HCT116 (cell line): ENCODE data around the gene TBXAS1. TPM values are rescaled to one million over a fixed set of nuclear protein-coding genes. Genes with fewer than 3 reads are reported as not detected.

ENCODE experiments used
- ATAC-seq: fragments of 200-7000 bp; cut with Tn5 transposase; 2 replicates; pipeline ENCODE4 v1.9.1; 2020; ENCODE audit warnings: mild to moderate bottlenecking, moderate library complexity
- BruUV-seq: library from RNA; stranded (reverse); fragments of 400-500 nt; replicated peaks from 2 replicates; lab custom pipeline; 2021; lab: Mats Ljungman, UMichigan
- CTCF ChIA-PET: fragments of 300-600 bp; sonication (Branson Sonifier 250); formaldehyde crosslinking; loops from one replicate; lab custom pipeline; 2021; ENCODE audit warnings: antibody characterized with exemption; lab: Charles Lee
- POLR2A ChIA-PET: fragments of 300-600, 350-600 bp; sonication (Branson Sonifier 250); formaldehyde crosslinking; loops from one replicate; lab custom pipeline; 2021; ENCODE audit warnings: antibody characterized with exemption; lab: Charles Lee
- RAD21 ChIA-PET, 2 experiments: fragments of 300-600 bp; sonication (Branson Sonifier 250); formaldehyde crosslinking; loops; one replicate each; lab custom pipeline; 2023; ENCODE audit warnings: low total read pairs in 2 of 2; ENCODE audit not compliant: uncharacterized antibody in 2 of 2, unreplicated experiment in 2 of 2, low non-redundant PET in 1 of 2; lab: Charles Lee
- DNase-seq: peaks from one replicate; pipeline ENCODE4 v3.0.0-alpha.2; 2010; ENCODE audit warnings: low read depth, low spot score
- H2AFZ ChIP-seq: fragments of 200-600 bp; shearing (Covaris generic), sonication (generic); 2 replicates; pipeline ENCODE4 v1.6.1; 2017; ENCODE audit warnings: low read depth, mixed run types, mixed read lengths, antibody characterized with exemption, low read length; ENCODE audit not compliant: poor library complexity, severe bottlenecking
- H3K27ac ChIP-seq: 2 replicates; pipeline ENCODE4 v1.5.1; 2012; ENCODE audit warnings: low read depth, low read length
- H3K27me3 ChIP-seq: fragments of 200-600 bp; sonication (generic); 2 replicates; pipeline ENCODE4 v1.6.1; 2016; ENCODE audit warnings: mixed run types, low read length, mixed read lengths; ENCODE audit not compliant: insufficient read depth
- H3K36me3 ChIP-seq, 2 experiments: fragments of 200-500 bp in 1 of 2; fragments of 200-600 bp in 1 of 2; sonication (Bioruptor generic) in 1 of 2; sonication (generic) in 1 of 2; 2 replicates each; pipeline versions ENCODE4 v1.5.1 to v1.6.1; 2014 to 2016; ENCODE audit warnings: low read length in 2 of 2, inconsistent platforms in 1 of 2, mixed read lengths in 1 of 2, mixed run types in 1 of 2; ENCODE audit not compliant: insufficient read depth in 2 of 2, control insufficient read depth in 1 of 2
- H3K4me1 ChIP-seq, 2 experiments: fragments of 200-600 bp in 1 of 2; sonication (generic) in 1 of 2; 2 replicates each; pipeline versions ENCODE4 v1.5.1 to v1.6.1; 2012 to 2017; ENCODE audit warnings: low read length in 2 of 2, inconsistent platforms in 1 of 2, mild to moderate bottlenecking in 1 of 2, mixed read lengths in 1 of 2, mixed run types in 1 of 2, moderate library complexity in 1 of 2; ENCODE audit not compliant: insufficient read depth in 2 of 2, control insufficient read depth in 1 of 2
- H3K4me2 ChIP-seq: fragments of 200-600 bp; sonication (generic); 2 replicates; pipeline ENCODE4 v1.6.1; 2017; ENCODE audit warnings: mixed run types, low read length, mixed read lengths
- H3K4me3 ChIP-seq, 2 experiments: fragments of 200-600 bp in 1 of 2; sonication (generic) in 1 of 2; replicated peaks in 1 of 2; 2 replicates each; pipeline ENCODE4 v1.5.1; 2011 to 2016; ENCODE audit warnings: low read length in 2 of 2, control low read depth in 1 of 2, low read depth in 1 of 2, mild to moderate bottlenecking in 1 of 2, mixed read lengths in 1 of 2, mixed run types in 1 of 2
- H3K79me2 ChIP-seq: fragments of 200-600 bp; sonication (generic); 2 replicates; pipeline ENCODE4 v1.6.1; 2017; ENCODE audit warnings: mild to moderate bottlenecking, mixed run types, low read length, moderate library complexity, mixed read lengths; ENCODE audit not compliant: insufficient read depth
- H3K9ac ChIP-seq: fragments of 200-600 bp; sonication (generic); 2 replicates; pipeline ENCODE4 v1.6.1; 2016; ENCODE audit warnings: low read length, mixed read lengths
- H3K9me2 ChIP-seq: fragments of 200-600 bp; sonication (generic), shearing (Covaris generic); 2 replicates; pipeline ENCODE4 v1.6.1; 2017; ENCODE audit warnings: mixed run types, mild to moderate bottlenecking, moderate library complexity; ENCODE audit not compliant: insufficient read depth
- H3K9me3 ChIP-seq, 2 experiments: fragments of 200-500 bp in 1 of 2; fragments of 200-600 bp in 1 of 2; sonication (Bioruptor generic) in 1 of 2; sonication (generic) in 1 of 2; 2 replicates each; pipeline ENCODE4 v1.6.1; 2014 to 2017; ENCODE audit warnings: low read length in 2 of 2, mixed read lengths in 2 of 2, inconsistent platforms in 1 of 2, low read depth in 1 of 2, mild to moderate bottlenecking in 1 of 2, mixed run types in 1 of 2, moderate library complexity in 1 of 2; ENCODE audit not compliant: control insufficient read depth in 1 of 2, insufficient read depth in 1 of 2
- H4K20me1 ChIP-seq: fragments of 200-600 bp; sonication (generic), shearing (Covaris generic); 2 replicates; pipeline ENCODE4 v1.6.1; 2017; ENCODE audit warnings: mixed run types, mild to moderate bottlenecking, moderate library complexity; ENCODE audit not compliant: insufficient read depth
- CEBPB ChIP-seq: IDR thresholded peaks from 2 replicates; pipeline ENCODE4 v1.6.1; 2012; ENCODE audit warnings: low read depth
- CTCF ChIP-seq, 3 experiments: fragments of 200-600 bp in 1 of 3; sonication (generic) in 1 of 3; IDR thresholded peaks in 2 of 3; conservative IDR thresholded peaks in 1 of 3; 2 replicates each; pipeline ENCODE4 v1.5.1; 2012 to 2017; ENCODE audit warnings: low read depth in 2 of 3, low read length in 2 of 3, antibody characterized with exemption in 1 of 3, borderline replicate concordance in 1 of 3, control low read depth in 1 of 3, mild to moderate bottlenecking in 1 of 3, mixed read lengths in 1 of 3, mixed run types in 1 of 3, moderate library complexity in 1 of 3; ENCODE audit not compliant: insufficient read depth in 1 of 3
- JUND ChIP-seq: IDR thresholded peaks from 2 replicates; pipeline ENCODE4 v1.6.1; 2012
- RAD21 ChIP-seq: IDR thresholded peaks from 2 replicates; pipeline ENCODE4 v1.6.1; 2012; ENCODE audit warnings: low read depth, mild to moderate bottlenecking
- TCF7L2 ChIP-seq: IDR thresholded peaks from 2 replicates; pipeline ENCODE4 v1.7.0; 2011; ENCODE audit warnings: borderline replicate concordance, inconsistent platforms; ENCODE audit not compliant: insufficient read depth, insufficient read length; ENCODE audit errors: extremely low read depth
- ZFX ChIP-seq: fragments of 450-650 bp; IDR thresholded peaks from 2 replicates; pipeline ENCODE4 v1.6.1; 2017
- intact Hi-C: fragments of 100-400 bp; cut with micrococcal nuclease; formaldehyde crosslinking; loops from 2 replicates; pipeline ENCODE4 v1.10.0; 2022
- total RNA-seq: library from RNA; stranded (reverse); gene quantifications from one replicate; pipeline ENCODE4 v1.2.1, GENCODE V29; 2021; ENCODE audit not compliant: unreplicated experiment
- TF ChIP-seq, protein P1 (sequence below): IDR thresholded peaks from 2 replicates; pipeline ENCODE4 v1.6.1; 2012; ENCODE audit warnings: low read depth

The TBXAS1 gene
- total RNA-seq, 1 experiment from 2014 or later: 1.4 TPM

GRCh38 chr7:140016540-140016939 is 187.5 kb downstream of the TBXAS1 start:
- Histone ChIP-seq H3K27me3 (no peaks in the 10 kb centered on the region), H3K79me2 (no peaks in the 10 kb centered on the region), H4K20me1 (no peaks in the 10 kb centered on the region), H3K9me2 (no peaks in the 10 kb centered on the region), H3K9ac (no peak overlapping the region), H3K4me2 (no peak overlapping the region), H3K9me3 (no peaks in the 10 kb centered on the region), H3K36me3 (no peaks in the 10 kb centered on the region), H2AFZ (no peak overlapping the region), H3K4me3 (no peak overlapping the region), H3K27ac (no peak overlapping the region), H3K4me1 (no peaks in the 10 kb centered on the region)
- CTCF ChIA-PET: no interaction called here
- POLR2A ChIA-PET: no interaction called here
- intact Hi-C loops: no loop called here
- BruUV-seq: no TSS peak
- no peak for ATAC-seq
- TF ChIP-seq JUND (no peak), CTCF (IDR thresholded peaks at IDR 0.05 in 2 of 3, conservative IDR thresholded peaks at IDR 0.05 in 1 of 3; ENCODE audit: borderline replicate concordance in 1 of 3, insufficient read depth in 1 of 3, low read depth in 2 of 3, low read length in 2 of 3) (no peak), ZFX (no peak), TCF7L2 (no peak), CEBPB (no peak), RAD21 (no peak)
- TF ChIP-seq, protein P1, sequence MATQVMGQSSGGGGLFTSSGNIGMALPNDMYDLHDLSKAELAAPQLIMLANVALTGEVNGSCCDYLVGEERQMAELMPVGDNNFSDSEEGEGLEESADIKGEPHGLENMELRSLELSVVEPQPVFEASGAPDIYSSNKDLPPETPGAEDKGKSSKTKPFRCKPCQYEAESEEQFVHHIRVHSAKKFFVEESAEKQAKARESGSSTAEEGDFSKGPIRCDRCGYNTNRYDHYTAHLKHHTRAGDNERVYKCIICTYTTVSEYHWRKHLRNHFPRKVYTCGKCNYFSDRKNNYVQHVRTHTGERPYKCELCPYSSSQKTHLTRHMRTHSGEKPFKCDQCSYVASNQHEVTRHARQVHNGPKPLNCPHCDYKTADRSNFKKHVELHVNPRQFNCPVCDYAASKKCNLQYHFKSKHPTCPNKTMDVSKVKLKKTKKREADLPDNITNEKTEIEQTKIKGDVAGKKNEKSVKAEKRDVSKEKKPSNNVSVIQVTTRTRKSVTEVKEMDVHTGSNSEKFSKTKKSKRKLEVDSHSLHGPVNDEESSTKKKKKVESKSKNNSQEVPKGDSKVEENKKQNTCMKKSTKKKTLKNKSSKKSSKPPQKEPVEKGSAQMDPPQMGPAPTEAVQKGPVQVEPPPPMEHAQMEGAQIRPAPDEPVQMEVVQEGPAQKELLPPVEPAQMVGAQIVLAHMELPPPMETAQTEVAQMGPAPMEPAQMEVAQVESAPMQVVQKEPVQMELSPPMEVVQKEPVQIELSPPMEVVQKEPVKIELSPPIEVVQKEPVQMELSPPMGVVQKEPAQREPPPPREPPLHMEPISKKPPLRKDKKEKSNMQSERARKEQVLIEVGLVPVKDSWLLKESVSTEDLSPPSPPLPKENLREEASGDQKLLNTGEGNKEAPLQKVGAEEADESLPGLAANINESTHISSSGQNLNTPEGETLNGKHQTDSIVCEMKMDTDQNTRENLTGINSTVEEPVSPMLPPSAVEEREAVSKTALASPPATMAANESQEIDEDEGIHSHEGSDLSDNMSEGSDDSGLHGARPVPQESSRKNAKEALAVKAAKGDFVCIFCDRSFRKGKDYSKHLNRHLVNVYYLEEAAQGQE: no peak
- no peak for DNase-seq
- RAD21 ChIA-PET: no interaction called here
